ENCODE data around the gene TREH.

Gene TREH

DNA sequence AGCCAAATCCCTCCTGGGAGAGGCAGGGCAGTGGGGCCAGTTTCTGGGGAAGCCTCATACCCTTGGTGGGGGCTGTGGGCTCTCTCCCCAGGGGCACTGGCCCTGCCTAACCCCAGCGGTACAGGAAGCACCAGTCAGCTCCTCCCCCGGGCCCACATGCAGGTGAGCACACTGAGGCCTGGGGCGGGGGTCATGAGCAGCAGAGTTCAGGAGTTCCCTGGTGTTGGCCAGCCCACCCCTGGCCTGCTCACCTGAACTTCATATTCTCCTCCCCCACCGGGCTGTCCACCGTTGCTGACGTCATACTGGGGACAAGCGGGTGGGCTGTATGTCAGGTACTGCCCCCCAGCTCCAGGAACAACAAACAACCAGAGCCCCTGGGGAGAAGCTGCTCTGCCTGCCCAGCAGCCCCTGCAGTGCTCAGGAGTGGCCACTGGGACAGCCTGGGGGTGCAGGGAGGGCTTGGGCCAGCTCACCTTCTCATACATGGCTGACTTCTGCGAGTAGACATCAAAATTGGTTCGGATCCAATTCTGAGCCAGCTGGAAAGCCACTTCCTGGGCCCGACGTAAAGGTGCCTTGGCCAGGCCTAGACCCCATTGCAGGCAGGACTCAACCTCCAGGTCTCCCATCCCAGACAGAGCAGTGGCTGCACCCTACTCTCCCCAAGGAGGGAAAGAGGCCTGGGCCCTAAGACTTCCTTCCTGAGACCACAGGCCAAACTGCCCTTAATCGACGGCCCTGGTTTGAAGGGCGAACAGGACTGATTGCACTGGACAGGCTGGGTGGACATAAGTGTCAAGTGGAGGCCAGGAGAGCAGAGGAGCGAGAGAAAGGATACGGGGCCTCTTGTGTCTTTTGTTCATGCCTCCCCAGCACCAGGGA is 20.8 kb downstream of the TREH start:
- peaks cover 45 to 63% of the 10 kb centered on the region in 2 experiments for H3K36me3 ChIP-seq (ENCODE audit: control insufficient read depth in 1 of 2, insufficient read depth in 2 of 2, low read depth in 1 of 2, low read length in 2 of 2)
- H3K27ac ChIP-seq (ENCODE audit: low read length, poor library complexity, severe bottlenecking) = peak overlapping the region; percentile 38
- no peak overlapping the region for H2AFZ ChIP-seq (ENCODE audit: low read depth, low read length)
- no peak overlapping the region for H3K4me2 ChIP-seq (ENCODE audit: low read length, poor library complexity, severe bottlenecking)
- no peak overlapping the region for H2BK120ac ChIP-seq (ENCODE audit: low read depth, low read length)
- H2BK5ac ChIP-seq (ENCODE audit: low read depth, low read length, poor library complexity, severe bottlenecking) = no peak overlapping the region
- peak overlapping the region in 1 of 2 experiments; percentile 5 for H3K18ac ChIP-seq (ENCODE audit: low read depth in 1 of 2, low read length in 2 of 2)
- H4K91ac ChIP-seq (ENCODE audit: low read length) = no peak overlapping the region
- peak overlapping the region; percentile 33 for H4K8ac ChIP-seq (ENCODE audit: low read length)
- 67% methylated on average over 16 of the region's 16 CpGs for WGBS
- H3K4ac ChIP-seq (ENCODE audit: low read depth in 1 of 2, low read length in 2 of 2) = no peak overlapping the region
- H3K9ac ChIP-seq (ENCODE audit: low read length) = peak overlapping the region; percentile 5
- no peak overlapping the region for H3K4me3 ChIP-seq (ENCODE audit: insufficient read depth in 1 of 2, low read depth in 1 of 2, low read length in 2 of 2)
- no peak overlapping the region for H3K23ac ChIP-seq (ENCODE audit: low read length in 2 of 2)
- no peaks in the 10 kb centered on the region for H3K9me3 ChIP-seq (ENCODE audit: control insufficient read depth, low read length)
- peaks cover 36% of the 10 kb centered on the region for H3K4me1 ChIP-seq (ENCODE audit: control insufficient read depth, insufficient read depth, low read depth, low read length)
- no peak overlapping the region for H2AK5ac ChIP-seq (ENCODE audit: low read length, severe bottlenecking)
- H3K79me1 ChIP-seq (replicated peaks; ENCODE audit: low read length, poor library complexity, severe bottlenecking) = peaks cover 13% of the 10 kb centered on the region
- no peak overlapping the region for H2BK15ac ChIP-seq (ENCODE audit: low read depth, poor library complexity, severe bottlenecking)
- H3K14ac ChIP-seq (ENCODE audit: low read length in 2 of 2) = no peak overlapping the region
- no peaks in the 10 kb centered on the region for H3K27me3 ChIP-seq (ENCODE audit: control insufficient read depth in 1 of 2, insufficient read depth in 1 of 2, low read length in 2 of 2)
- peak overlapping the region in 1 of 2 experiments; percentile 49 for H2BK12ac ChIP-seq (ENCODE audit: low read length in 2 of 2)
- DNase-seq = peak; percentile 37

DNA sequence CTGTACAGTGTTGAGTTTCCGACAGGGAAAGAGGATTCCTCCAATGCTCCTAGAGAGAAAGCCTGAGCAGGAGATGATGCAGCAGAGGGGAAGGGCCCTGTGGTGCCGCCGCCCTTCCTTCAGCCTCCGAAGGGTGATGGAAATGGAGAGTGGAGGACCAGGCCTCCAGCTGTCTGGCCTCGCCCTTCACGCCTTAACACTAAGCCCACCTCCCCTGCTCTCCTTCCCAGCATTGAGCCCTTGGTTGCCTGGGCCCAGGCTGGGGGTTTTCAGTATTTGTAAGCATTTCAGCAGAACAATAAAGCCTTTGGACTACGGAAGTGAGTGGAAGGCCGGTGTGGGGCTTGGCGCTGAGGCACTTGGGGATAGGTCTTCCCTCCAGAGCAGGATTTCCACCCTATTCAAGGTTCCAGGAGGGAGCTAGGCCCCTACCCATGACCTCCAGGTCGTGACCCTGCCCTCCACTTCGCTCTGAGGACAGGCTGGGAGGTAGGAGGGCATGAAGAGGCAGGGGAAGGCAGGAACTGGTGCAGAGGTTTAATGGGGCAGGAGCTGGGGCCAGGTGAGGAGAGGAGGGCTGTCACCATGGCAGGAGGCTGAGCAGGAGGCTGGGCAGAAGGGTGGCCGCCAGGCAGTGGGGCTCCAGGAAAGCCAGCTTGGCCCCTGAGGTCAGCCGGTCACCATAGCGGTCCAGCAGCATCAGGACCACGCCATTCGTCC is 21.6 kb downstream of the TREH start:
- Histone ChIP-seq H3K23ac (ENCODE audit: low read length in 2 of 2) (no peak overlapping the region), H3K27me3 (ENCODE audit: control insufficient read depth in 1 of 2, insufficient read depth in 1 of 2, low read length in 2 of 2) (no peaks in the 10 kb centered on the region), H3K4me3 (ENCODE audit: insufficient read depth in 1 of 2, low read depth in 1 of 2, low read length in 2 of 2) (no peak overlapping the region), H3K27ac (ENCODE audit: low read length, poor library complexity, severe bottlenecking) (peak overlapping the region; percentile 38), H3K4me2 (ENCODE audit: low read length, poor library complexity, severe bottlenecking) (no peak overlapping the region), H3K36me3 (ENCODE audit: control insufficient read depth in 1 of 2, insufficient read depth in 2 of 2, low read depth in 1 of 2, low read length in 2 of 2) (peaks cover 53 to 68% of the 10 kb centered on the region in 2 experiments), H4K91ac (ENCODE audit: low read length) (no peak overlapping the region), H2BK12ac (ENCODE audit: low read length in 2 of 2) (no peak overlapping the region), H2BK15ac (ENCODE audit: low read depth, poor library complexity, severe bottlenecking) (no peak overlapping the region), H3K4me1 (ENCODE audit: control insufficient read depth, insufficient read depth, low read depth, low read length) (peaks cover 36% of the 10 kb centered on the region), H2BK120ac (ENCODE audit: low read depth, low read length) (no peak overlapping the region), H2AK5ac (ENCODE audit: low read length, severe bottlenecking) (no peak overlapping the region), H3K9ac (ENCODE audit: low read length) (no peak overlapping the region), H2BK5ac (ENCODE audit: low read depth, low read length, poor library complexity, severe bottlenecking) (no peak overlapping the region), H3K14ac (ENCODE audit: low read length in 2 of 2) (peak overlapping the region in 1 of 2 experiments; percentile 68), H3K4ac (ENCODE audit: low read depth in 1 of 2, low read length in 2 of 2) (no peak overlapping the region), H3K79me1 (replicated peaks; ENCODE audit: low read length, poor library complexity, severe bottlenecking) (peaks cover 15% of the 10 kb centered on the region), H2AFZ (ENCODE audit: low read depth, low read length) (no peak overlapping the region), H4K8ac (ENCODE audit: low read length) (peak overlapping the region; percentile 27), H3K9me3 (ENCODE audit: control insufficient read depth, low read length) (no peaks in the 10 kb centered on the region), H3K18ac (ENCODE audit: low read depth in 1 of 2, low read length in 2 of 2) (no peak overlapping the region)
- 83% methylated on average over 14 of the region's 16 CpGs for WGBS
- DNase-seq = no peak

- H3K36me3 ChIP-seq (ENCODE audit: control insufficient read depth in 1 of 2, insufficient read depth in 2 of 2, low read depth in 1 of 2, low read length in 2 of 2) = peaks cover 60 to 73% of the 10 kb centered on the region in 2 experiments
- H3K23ac ChIP-seq (ENCODE audit: low read length in 2 of 2) = no peak overlapping the region
- no peak overlapping the region for H3K4ac ChIP-seq (ENCODE audit: low read depth in 1 of 2, low read length in 2 of 2)
- WGBS = 91% methylated on average over 2 of the region's 2 CpGs
- no peak overlapping the region for H2AFZ ChIP-seq (ENCODE audit: low read depth, low read length)
- H3K79me1 ChIP-seq (replicated peaks; ENCODE audit: low read length, poor library complexity, severe bottlenecking) = peaks cover 18% of the 10 kb centered on the region
- no peak overlapping the region for H3K4me2 ChIP-seq (ENCODE audit: low read length, poor library complexity, severe bottlenecking)
- H4K91ac ChIP-seq (ENCODE audit: low read length) = no peak overlapping the region
- no peak for DNase-seq
- peaks cover 34% of the 10 kb centered on the region for H3K4me1 ChIP-seq (ENCODE audit: control insufficient read depth, insufficient read depth, low read depth, low read length)
- H3K4me3 ChIP-seq (ENCODE audit: insufficient read depth in 1 of 2, low read depth in 1 of 2, low read length in 2 of 2) = no peak overlapping the region
- H3K9ac ChIP-seq (ENCODE audit: low read length) = no peak overlapping the region
- H3K27ac ChIP-seq (ENCODE audit: low read length, poor library complexity, severe bottlenecking) = no peak overlapping the region
- H3K9me3 ChIP-seq (ENCODE audit: control insufficient read depth, low read length) = no peaks in the 10 kb centered on the region
- H3K18ac ChIP-seq (ENCODE audit: low read depth in 1 of 2, low read length in 2 of 2) = no peak overlapping the region
- no peak overlapping the region for H2BK15ac ChIP-seq (ENCODE audit: low read depth, poor library complexity, severe bottlenecking)
- H2BK120ac ChIP-seq (ENCODE audit: low read depth, low read length) = no peak overlapping the region
- H3K14ac ChIP-seq (ENCODE audit: low read length in 2 of 2) = no peak overlapping the region
- H4K8ac ChIP-seq (ENCODE audit: low read length) = no peak overlapping the region
- no peak overlapping the region for H2BK12ac ChIP-seq (ENCODE audit: low read length in 2 of 2)
- no peaks in the 10 kb centered on the region for H3K27me3 ChIP-seq (ENCODE audit: control insufficient read depth in 1 of 2, insufficient read depth in 1 of 2, low read length in 2 of 2)
- no peak overlapping the region for H2AK5ac ChIP-seq (ENCODE audit: low read length, severe bottlenecking)
- no peak overlapping the region for H2BK5ac ChIP-seq (ENCODE audit: low read depth, low read length, poor library complexity, severe bottlenecking)
Observed at GRCh38 chr11:118657238-118657637, 22.2 kb downstream of the TREH start.

GRCh38 chr11:118656563-118657165 is 22.8 kb downstream of the TREH start:
- Histone ChIP-seq H2AK5ac (ENCODE audit: low read length, severe bottlenecking) (no peak overlapping the region), H3K9ac (ENCODE audit: low read length) (no peak overlapping the region), H2BK12ac (ENCODE audit: low read length in 2 of 2) (no peak overlapping the region), H2BK5ac (ENCODE audit: low read depth, low read length, poor library complexity, severe bottlenecking) (no peak overlapping the region), H3K4me2 (ENCODE audit: low read length, poor library complexity, severe bottlenecking) (no peak overlapping the region), H2AFZ (ENCODE audit: low read depth, low read length) (no peak overlapping the region), H3K79me1 (replicated peaks; ENCODE audit: low read length, poor library complexity, severe bottlenecking) (peaks cover 22% of the 10 kb centered on the region), H4K91ac (ENCODE audit: low read length) (no peak overlapping the region), H3K14ac (ENCODE audit: low read length in 2 of 2) (no peak overlapping the region), H3K4me3 (ENCODE audit: insufficient read depth in 1 of 2, low read depth in 1 of 2, low read length in 2 of 2) (no peak overlapping the region), H3K18ac (ENCODE audit: low read depth in 1 of 2, low read length in 2 of 2) (no peak overlapping the region), H3K27me3 (ENCODE audit: control insufficient read depth in 1 of 2, insufficient read depth in 1 of 2, low read length in 2 of 2) (no peaks in the 10 kb centered on the region), H3K4me1 (ENCODE audit: control insufficient read depth, insufficient read depth, low read depth, low read length) (peaks cover 33% of the 10 kb centered on the region), H2BK15ac (ENCODE audit: low read depth, poor library complexity, severe bottlenecking) (no peak overlapping the region), H3K23ac (ENCODE audit: low read length in 2 of 2) (no peak overlapping the region), H4K8ac (ENCODE audit: low read length) (no peak overlapping the region), H3K4ac (ENCODE audit: low read depth in 1 of 2, low read length in 2 of 2) (no peak overlapping the region), H3K9me3 (ENCODE audit: control insufficient read depth, low read length) (no peaks in the 10 kb centered on the region), H3K27ac (ENCODE audit: low read length, poor library complexity, severe bottlenecking) (no peak overlapping the region), H3K36me3 (ENCODE audit: control insufficient read depth in 1 of 2, insufficient read depth in 2 of 2, low read depth in 1 of 2, low read length in 2 of 2) (peaks cover 65 to 78% of the 10 kb centered on the region in 2 experiments), H2BK120ac (ENCODE audit: low read depth, low read length) (no peak overlapping the region)
- WGBS = over 99% methylated on average over 5 of the region's 5 CpGs
- no peak for DNase-seq
